Measurements from ENCODE around the gene ZNF789. TPM values are rescaled to one million over a fixed set of nuclear protein-coding genes. Genes with fewer than 3 reads are reported as not detected.

The ZNF789 gene
- total and polyA plus RNA-seq, 2 of the 4 experiments (the other 2 are of a cell fraction) = 4.8 to 8.9 TPM

DNA sequence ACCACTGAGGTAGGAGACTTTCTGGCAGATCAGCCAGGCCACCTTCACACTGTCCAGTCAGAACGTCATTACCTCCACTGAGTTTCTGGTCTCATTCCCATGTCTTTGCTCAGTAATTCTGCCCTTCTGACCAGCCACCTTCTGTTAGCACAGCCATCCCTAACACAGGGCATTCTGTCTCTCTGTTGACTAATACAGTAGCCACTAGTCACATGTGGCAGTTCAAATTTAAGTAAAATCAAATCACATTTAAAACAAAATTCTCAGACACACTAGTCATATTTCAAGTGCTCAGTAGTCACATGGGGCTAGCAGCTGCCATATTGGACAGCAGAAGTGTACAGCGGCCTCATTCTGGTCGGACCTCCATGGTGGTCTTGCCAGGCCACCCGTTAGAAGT is 26.6 kb upstream of the ZNF789 start:
- Histone ChIP-seq H3K9ac (ENCODE audit: low read depth, low read length) (no peak overlapping the region), H4K5ac (ENCODE audit: low read depth, low read length) (no peak overlapping the region), H2BK120ac (ENCODE audit: low read depth, low read length) (no peak overlapping the region), H2AK9ac (replicated peaks; ENCODE audit: low read depth, low read length, poor library complexity) (no peak overlapping the region), H3K27me3 (ENCODE audit: control insufficient read depth, insufficient read depth, low read length) (no peaks in the 10 kb centered on the region), H3K23ac (ENCODE audit: low read depth, low read length) (no peak overlapping the region), H2BK20ac (ENCODE audit: low read depth, low read length) (no peak overlapping the region), H3K9me3 (ENCODE audit: control insufficient read depth, insufficient read depth, low read length) (no peaks in the 10 kb centered on the region), H3K4me1 (ENCODE audit: control insufficient read depth, insufficient read depth, low read length) (no peaks in the 10 kb centered on the region), H3K4ac (ENCODE audit: low read depth, low read length) (no peak overlapping the region), H3K36me3 (ENCODE audit: control insufficient read depth, insufficient read depth, low read length) (peaks cover 57% of the 10 kb centered on the region), H3K4me3 (ENCODE audit: insufficient read depth, low read depth, low read length) (no peak overlapping the region), H3K27ac (ENCODE audit: insufficient read depth, low read length) (no peak overlapping the region), H4K8ac (ENCODE audit: low read depth in 2 of 2, low read length in 2 of 2) (no peak overlapping the region), H3K18ac (ENCODE audit: low read depth, low read length) (no peak overlapping the region), H3K56ac (ENCODE audit: extremely low read depth, insufficient read depth, low read length) (no peak overlapping the region), H3K79me1 (ENCODE audit: low read depth in 1 of 2, low read length in 2 of 2) (peaks cover 33 to 44% of the 10 kb centered on the region in 2 experiments), H4K91ac (ENCODE audit: insufficient read depth, low read depth, low read length) (no peak overlapping the region), H3K14ac (replicated peaks; ENCODE audit: low read depth, low read length) (no peak overlapping the region), H2AK5ac (ENCODE audit: low read depth, low read length) (no peak overlapping the region), H2AFZ (replicated peaks; ENCODE audit: low read length, poor library complexity) (no peak overlapping the region), H3K4me2 (ENCODE audit: low read depth, low read length) (no peak overlapping the region), H4K20me1 (ENCODE audit: insufficient read depth, low read length) (peaks cover 21% of the 10 kb centered on the region), H2BK5ac (ENCODE audit: low read depth, low read length, poor library complexity, severe bottlenecking) (no peak overlapping the region), H3K9me1 (ENCODE audit: insufficient read depth, low read length) (no peaks in the 10 kb centered on the region), H2BK15ac (ENCODE audit: low read depth, low read length) (no peak overlapping the region)
- no peak for ATAC-seq (ENCODE audit: low read depth)
- intact Hi-C loops (cut with micrococcal nuclease) = no loop called here
- BruUV-seq (replicated peaks) = no TSS peak
- no peak for TF ChIP-seq FOS (IDR thresholded peaks at IDR 0.05; ENCODE audit: low read depth, low read length)
- no peak for TF ChIP-seq MAFK (IDR thresholded peaks at IDR 0.05; ENCODE audit: low read depth, low read length)
- TF ChIP-seq, protein P1, sequence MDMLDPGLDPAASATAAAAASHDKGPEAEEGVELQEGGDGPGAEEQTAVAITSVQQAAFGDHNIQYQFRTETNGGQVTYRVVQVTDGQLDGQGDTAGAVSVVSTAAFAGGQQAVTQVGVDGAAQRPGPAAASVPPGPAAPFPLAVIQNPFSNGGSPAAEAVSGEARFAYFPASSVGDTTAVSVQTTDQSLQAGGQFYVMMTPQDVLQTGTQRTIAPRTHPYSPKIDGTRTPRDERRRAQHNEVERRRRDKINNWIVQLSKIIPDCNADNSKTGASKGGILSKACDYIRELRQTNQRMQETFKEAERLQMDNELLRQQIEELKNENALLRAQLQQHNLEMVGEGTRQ (IDR thresholded peaks at IDR 0.05; ENCODE audit: low read depth, low read length) = peak; percentile 11; the same call in 1 of the 2 replicates
- TF ChIP-seq RFX5 (IDR thresholded peaks at IDR 0.05; ENCODE audit: low read depth, low read length) = no peak
- TF ChIP-seq CHD1 (IDR thresholded peaks at IDR 0.05; ENCODE audit: low read depth, low read length) = no peak
- POLR2A ChIA-PET (ENCODE audit: unreplicated experiment) = interaction anchor here (0.6 kb wide), 1 partner anchor 18 kb away, joined by 3 read pairs; no protein-coding TSS in a partner anchor
- in situ Hi-C loops (cut with MboI; ENCODE audit: low sequenced_read_pairs) = no loop called here
- CTCF ChIA-PET = no interaction called here
- dilution Hi-C loops (cut with HindIII; ENCODE audit: low sequenced_read_pairs, unreplicated experiment) = no loop called here
- WGBS, 2 experiments (ENCODE audit: extremely low coverage in 2 of 2, insufficient read length in 1 of 2) = 100% methylated on average over 1 of the region's 4 CpGs; no CpG with 5 or more reads in 1 of the 2 experiments
- no peak for DNase-seq
